Neuronal stem cell (in vitro differentiated cells): ENCODE measurements around the gene SUPT3H.

ENCODE experiments used
- DNase-seq: peaks from one replicate; pipeline ENCODE4 v3.0.0-alpha.2; 2013; ENCODE audit warnings: low spot score
- H2AFZ ChIP-seq: one replicate; pipeline ENCODE4 v1.6.1; 2013; ENCODE audit warnings: mild to moderate bottlenecking, low read length, inconsistent platforms
- H2AK5ac ChIP-seq: 2 replicates; pipeline ENCODE4 v1.6.1; 2013; ENCODE audit warnings: low read depth, mild to moderate bottlenecking, inconsistent platforms, low read length, moderate library complexity, mixed read lengths
- H2BK120ac ChIP-seq: 2 replicates; pipeline ENCODE4 v1.6.1; 2013; ENCODE audit warnings: low read depth, mild to moderate bottlenecking, inconsistent platforms, low read length, moderate library complexity, mixed read lengths
- H2BK12ac ChIP-seq: one replicate; pipeline ENCODE4 v1.6.1; 2013; ENCODE audit warnings: low read length, inconsistent platforms
- H2BK15ac ChIP-seq: 2 replicates; pipeline ENCODE4 v1.6.1; 2013; ENCODE audit warnings: mild to moderate bottlenecking, low read length, inconsistent platforms, mixed read lengths
- H2BK5ac ChIP-seq: one replicate; pipeline ENCODE4 v1.6.1; 2013; ENCODE audit warnings: inconsistent platforms, mild to moderate bottlenecking, low read length, moderate library complexity
- H3K14ac ChIP-seq: one replicate; pipeline ENCODE4 v1.6.1; 2013; ENCODE audit warnings: low read length, inconsistent platforms
- H3K18ac ChIP-seq: 2 replicates; pipeline ENCODE4 v1.6.1; 2013; ENCODE audit warnings: low read length, inconsistent platforms
- H3K23ac ChIP-seq: 2 replicates; pipeline ENCODE4 v1.6.1; 2013; ENCODE audit warnings: low read depth, mild to moderate bottlenecking, mixed read lengths, low read length, inconsistent platforms; ENCODE audit not compliant: poor library complexity
- H3K27ac ChIP-seq: replicated peaks from 3 replicates; pipeline ENCODE4 v1.5.1; 2013; ENCODE audit warnings: low read length, inconsistent platforms
- H3K27me3 ChIP-seq, 3 experiments: 2 replicates each; pipeline ENCODE4 v1.6.1; 2013; ENCODE audit warnings: low read length in 3 of 3, mild to moderate bottlenecking in 2 of 3, inconsistent platforms in 1 of 3, low read depth in 1 of 3, mixed read lengths in 1 of 3, moderate library complexity in 1 of 3; ENCODE audit not compliant: control insufficient read depth in 3 of 3, insufficient read depth in 3 of 3
- H3K36me3 ChIP-seq, 2 donors: replicated peaks in 1 of 2; 2 replicates each; pipeline ENCODE4 v1.6.1; 2013; ENCODE audit warnings: low read length in 2 of 2; ENCODE audit not compliant: control insufficient read depth in 2 of 2, insufficient read depth in 2 of 2
- H3K4ac ChIP-seq: 2 replicates; pipeline ENCODE4 v1.6.1; 2013; ENCODE audit warnings: inconsistent platforms, mild to moderate bottlenecking, low read length, moderate library complexity
- H3K4me1 ChIP-seq, 2 donors: 1 replicate in 1 of 2; 2 replicates in 1 of 2; pipeline ENCODE4 v1.6.1; 2013; ENCODE audit warnings: low read length in 2 of 2, low read depth in 1 of 2; ENCODE audit not compliant: control insufficient read depth in 2 of 2, insufficient read depth in 1 of 2
- H3K4me2 ChIP-seq: one replicate; pipeline ENCODE4 v1.6.1; 2013; ENCODE audit warnings: mild to moderate bottlenecking, low read length, inconsistent platforms; ENCODE audit not compliant: insufficient read depth, poor library complexity, severe bottlenecking
- H3K4me3 ChIP-seq, 2 donors: 2 replicates each; pipeline ENCODE4 v1.5.1; 2013; ENCODE audit warnings: low read length in 2 of 2, mild to moderate bottlenecking in 2 of 2, inconsistent platforms in 1 of 2, moderate library complexity in 1 of 2
- H3K79me1 ChIP-seq: one replicate; pipeline ENCODE4 v1.6.1; 2013; ENCODE audit warnings: low read depth, mild to moderate bottlenecking, inconsistent platforms, low read length, moderate library complexity
- H3K9ac ChIP-seq: one replicate; pipeline ENCODE4 v1.6.1; 2013; ENCODE audit warnings: mild to moderate bottlenecking, low read depth, low read length, inconsistent platforms; ENCODE audit not compliant: poor library complexity
- H3K9me3 ChIP-seq, 2 donors: replicated peaks in 1 of 2; 2 replicates each; pipeline versions ENCODE3 to v1.6.1; 2013; ENCODE audit warnings: low read length in 2 of 2, mild to moderate bottlenecking in 2 of 2, inconsistent platforms in 1 of 2, low read depth in 1 of 2, mixed read lengths in 1 of 2, moderate library complexity in 1 of 2; ENCODE audit not compliant: control insufficient read depth in 2 of 2, insufficient read depth in 1 of 2
- H4K8ac ChIP-seq: one replicate; pipeline ENCODE4 v1.6.1; 2013; ENCODE audit warnings: low read depth, mild to moderate bottlenecking, inconsistent platforms, low read length, moderate library complexity
- H4K91ac ChIP-seq: one replicate; pipeline ENCODE4 v1.6.1; 2013; ENCODE audit warnings: low read length, low read depth, mild to moderate bottlenecking, inconsistent platforms; ENCODE audit not compliant: poor library complexity
- WGBS, 2 donors: extraction: QIAGEN DNeasy Blood & Tissue Kit; methylation state at CpG; one replicate each; pipeline ENCODE4 v1.1.7; 2013; ENCODE audit warnings: missing lambda C conversion rate in 2 of 2, mixed read lengths in 1 of 2; ENCODE audit not compliant: insufficient read length in 2 of 2, insufficient replicate concordance in 1 of 2; ENCODE audit errors: extremely low coverage in 2 of 2; 5-methylcytosine and 5-hydroxymethylcytosine counted together

Gene SUPT3H

GRCh38 chr6:45254253-45254652 is 123.5 kb downstream of the SUPT3H start:
- H3K4me1 ChIP-seq = no peaks in the 10 kb centered on the region
- no peak overlapping the region for H3K18ac ChIP-seq
- H3K23ac ChIP-seq = no peak overlapping the region
- H2AFZ ChIP-seq = no peak overlapping the region
- H2BK12ac ChIP-seq = no peak overlapping the region
- no peak for DNase-seq
- WGBS, 2 donors = no CpG with 5 or more reads among the region's 1 CpG
- H2AK5ac ChIP-seq = no peak overlapping the region
- no peak overlapping the region for H2BK15ac ChIP-seq
- H4K8ac ChIP-seq = no peak overlapping the region
- no peak overlapping the region for H3K9ac ChIP-seq
- no peak overlapping the region for H3K14ac ChIP-seq
- H3K36me3 ChIP-seq = no peaks in the 10 kb centered on the region
- no peak overlapping the region for H2BK5ac ChIP-seq
- no peaks in the 10 kb centered on the region for H3K79me1 ChIP-seq
- peaks cover 0 to 6% of the 10 kb centered on the region in 2 donors for H3K9me3 ChIP-seq
- no peaks in the 10 kb centered on the region for H3K27me3 ChIP-seq
- H2BK120ac ChIP-seq = no peak overlapping the region
- no peak overlapping the region for H3K27ac ChIP-seq
- no peak overlapping the region for H3K4ac ChIP-seq
- no peak overlapping the region for H3K4me2 ChIP-seq
- H4K91ac ChIP-seq = no peak overlapping the region
- no peak overlapping the region for H3K4me3 ChIP-seq

GRCh38 chr6:45253453-45253852 is 124.3 kb downstream of the SUPT3H start:
- DNase-seq = no peak
- no peak overlapping the region for H3K23ac ChIP-seq
- no peak overlapping the region for H2AFZ ChIP-seq
- peaks cover 0 to 11% of the 10 kb centered on the region in 2 donors for H3K9me3 ChIP-seq
- no peak overlapping the region for H2BK12ac ChIP-seq
- no peak overlapping the region for H2AK5ac ChIP-seq
- H3K27me3 ChIP-seq = no peaks in the 10 kb centered on the region
- H3K27ac ChIP-seq = no peak overlapping the region
- no CpG with 5 or more reads among the region's 6 CpGs for WGBS, 2 donors
- H3K9ac ChIP-seq = no peak overlapping the region
- H3K36me3 ChIP-seq = no peaks in the 10 kb centered on the region
- H2BK5ac ChIP-seq = no peak overlapping the region
- no peak overlapping the region for H3K4me2 ChIP-seq
- no peak overlapping the region for H3K4me3 ChIP-seq
- H3K79me1 ChIP-seq = no peaks in the 10 kb centered on the region
- no peak overlapping the region for H2BK120ac ChIP-seq
- no peak overlapping the region for H3K14ac ChIP-seq
- H2BK15ac ChIP-seq = no peak overlapping the region
- H4K8ac ChIP-seq = no peak overlapping the region
- no peaks in the 10 kb centered on the region for H3K4me1 ChIP-seq
- H3K4ac ChIP-seq = no peak overlapping the region
- H4K91ac ChIP-seq = no peak overlapping the region
- no peak overlapping the region for H3K18ac ChIP-seq

GRCh38 chr6:45231660-45232059 is 146.1 kb downstream of the SUPT3H start:
- no peak overlapping the region for H3K18ac ChIP-seq
- H3K79me1 ChIP-seq = no peaks in the 10 kb centered on the region
- H3K4me2 ChIP-seq = no peak overlapping the region
- no peak overlapping the region for H3K9ac ChIP-seq
- WGBS, 2 donors = no CpG with 5 or more reads among the region's 2 CpGs
- H3K23ac ChIP-seq = no peak overlapping the region
- H2BK12ac ChIP-seq = no peak overlapping the region
- H2BK120ac ChIP-seq = no peak overlapping the region
- no peak overlapping the region for H4K91ac ChIP-seq
- no peak overlapping the region for H2AFZ ChIP-seq
- DNase-seq = no peak
- no peak overlapping the region for H3K27ac ChIP-seq
- H3K4ac ChIP-seq = no peak overlapping the region
- H3K36me3 ChIP-seq = peaks cover 0 to 4% of the 10 kb centered on the region in 2 donors
- H3K4me1 ChIP-seq = no peaks in the 10 kb centered on the region
- no peak overlapping the region for H2AK5ac ChIP-seq
- H2BK15ac ChIP-seq = no peak overlapping the region
- H3K4me3 ChIP-seq = no peak overlapping the region
- H4K8ac ChIP-seq = no peak overlapping the region
- no peaks in the 10 kb centered on the region for H3K27me3 ChIP-seq
- no peak overlapping the region for H3K14ac ChIP-seq
- peaks cover 8 to 30% of the 10 kb centered on the region in 2 donors for H3K9me3 ChIP-seq
- no peak overlapping the region for H2BK5ac ChIP-seq

- no peaks in the 10 kb centered on the region for H3K79me1 ChIP-seq
- no peak overlapping the region for H2BK5ac ChIP-seq
- H3K4ac ChIP-seq = no peak overlapping the region
- no peak overlapping the region for H2BK120ac ChIP-seq
- H3K4me2 ChIP-seq = no peak overlapping the region
- H2BK12ac ChIP-seq = no peak overlapping the region
- H3K36me3 ChIP-seq = peaks cover 0 to 4% of the 10 kb centered on the region in 2 donors
- no peak overlapping the region for H3K27ac ChIP-seq
- H2BK15ac ChIP-seq = no peak overlapping the region
- no peak for DNase-seq
- H4K91ac ChIP-seq = no peak overlapping the region
- no peak overlapping the region for H2AFZ ChIP-seq
- H3K23ac ChIP-seq = no peak overlapping the region
- H3K27me3 ChIP-seq = no peaks in the 10 kb centered on the region
- peaks cover 8 to 25% of the 10 kb centered on the region in 2 donors for H3K9me3 ChIP-seq
- no CpG with 5 or more reads among the region's 1 CpG for WGBS, 2 donors
- no peak overlapping the region for H4K8ac ChIP-seq
- H3K4me1 ChIP-seq = no peaks in the 10 kb centered on the region
- H3K4me3 ChIP-seq = no peak overlapping the region
- H3K9ac ChIP-seq = no peak overlapping the region
- H2AK5ac ChIP-seq = no peak overlapping the region
- H3K18ac ChIP-seq = no peak overlapping the region
- H3K14ac ChIP-seq = no peak overlapping the region
These were observed 148.3 kb downstream of the SUPT3H start for GRCh38 chr6:45229416-45229815.
